Measurements from ENCODE around the gene BMP7. TPM values are rescaled to one million over a fixed set of nuclear protein-coding genes. Genes with fewer than 3 reads are reported as not detected.

The BMP7 gene
- total and polyA plus RNA-seq, 7 donors = 0.03 TPM; not detected in 5

GRCh38 chr20:57308451-57309271 lies 42.2 kb upstream of the BMP7 start:
- intact Hi-C loops (cut with DNase I) = no loop called here
- WGBS, 3 donors = 40 to 46% (median 44%) methylated on average over 13 of the region's 13 CpGs
- TF ChIP-seq CTCF (IDR thresholded peaks at IDR 0.05) = no peak
- Histone ChIP-seq H3K27ac (no peak overlapping the region), H3K9me3 (no peaks in the 10 kb centered on the region), H3K27me3 (ENCODE audit: insufficient read depth in 3 of 3, low read length in 2 of 3) (peaks cover 2 to 18% (median 4%) of the 10 kb centered on the region in 3 donors), H3K4me3 (no peak overlapping the region), H3K36me3 (ENCODE audit: insufficient read depth in 1 of 2, low read depth in 1 of 2) (no peaks in the 10 kb centered on the region), H3K4me1 (no peaks in the 10 kb centered on the region)
- DNase-seq = no peak
- ATAC-seq = no peak

- TF ChIP-seq CTCF (IDR thresholded peaks at IDR 0.05) = no peak
- DNase-seq (no peak), ATAC-seq (no peak)
- 83 to 90% (median 86%) methylated on average over 5 of the region's 5 CpGs for WGBS, 3 donors
- Histone ChIP-seq H3K36me3 (ENCODE audit: insufficient read depth in 1 of 2, low read depth in 1 of 2) (no peaks in the 10 kb centered on the region), H3K4me3 (no peak overlapping the region), H3K27ac (no peak overlapping the region), H3K9me3 (no peaks in the 10 kb centered on the region), H3K27me3 (ENCODE audit: insufficient read depth in 3 of 3, low read length in 2 of 3) (peaks cover 2 to 20% (median 4%) of the 10 kb centered on the region in 3 donors), H3K4me1 (no peaks in the 10 kb centered on the region)
- intact Hi-C loops (cut with DNase I) = no loop called here
These were observed 40.3 kb upstream of the BMP7 start for GRCh38 chr20:57306747-57307146.

- Histone ChIP-seq H3K27me3 (ENCODE audit: insufficient read depth in 3 of 3, low read length in 2 of 3) (peaks cover 0 to 13% (median 2%) of the 10 kb centered on the region in 3 donors), H3K36me3 (ENCODE audit: insufficient read depth in 1 of 2, low read depth in 1 of 2) (no peaks in the 10 kb centered on the region), H3K4me1 (no peaks in the 10 kb centered on the region), H3K4me3 (no peak overlapping the region), H3K9me3 (no peaks in the 10 kb centered on the region), H3K27ac (no peak overlapping the region)
- DNase-seq (no peak), ATAC-seq (no peak)
- TF ChIP-seq CTCF (IDR thresholded peaks at IDR 0.05) = no peak
- intact Hi-C loops (cut with DNase I) = no loop called here
- WGBS, 3 donors = 21 to 24% (median 23%) methylated on average over 14 of the region's 14 CpGs
These were observed 34.6 kb upstream of the BMP7 start for GRCh38 chr20:57301026-57301425.

- H3K27me3 ChIP-seq (ENCODE audit: insufficient read depth in 3 of 3, low read length in 2 of 3) = peaks cover 0 to 18% (median 0%) of the 10 kb centered on the region in 3 donors
- WGBS, 3 donors = 75 to 81% (median 75%) methylated on average over 4 of the region's 4 CpGs
These were observed 32.0 kb upstream of the BMP7 start for GRCh38 chr20:57298457-57298856.

More at GRCh38 chr20:57298457-57298856, 32.0 kb upstream of the BMP7 start:
- no peaks in the 10 kb centered on the region for H3K36me3 ChIP-seq (ENCODE audit: insufficient read depth in 1 of 2, low read depth in 1 of 2)
- intact Hi-C loops (cut with DNase I) = no loop called here
- no peaks in the 10 kb centered on the region for H3K4me1 ChIP-seq
- DNase-seq (no peak), ATAC-seq (no peak)
- H3K27ac ChIP-seq = no peak overlapping the region
- no peak for TF ChIP-seq CTCF (IDR thresholded peaks at IDR 0.05)
- no peaks in the 10 kb centered on the region for H3K9me3 ChIP-seq
- no peak overlapping the region for H3K4me3 ChIP-seq
